Ecto neural progenitor cell (in vitro differentiated cells): ENCODE measurements around the gene PFN4.
A peak's percentile ranks its signal among the peaks of the same experiment; 100 is the strongest.
"Not testable (repeated sequence)": the region's sequence is repeated elsewhere in the genome, so short reads cannot be mapped to it uniquely, and the experiment has no call there.

Experiments
- DNase-seq: peaks from one replicate; pipeline ENCODE4 v3.0.0-alpha.2; 2018; ENCODE audit warnings: low spot score

The PFN4 gene

GRCh38 chr2:24111407-24111901, 11.7 kb downstream of the PFN4 start:
- DNase-seq = no peak

- no peak for DNase-seq
Measured at GRCh38 chr2:24110660-24111303, 12.4 kb downstream of the PFN4 start.

- DNase-seq = not testable (repeated sequence)
Measured at GRCh38 chr2:24109431-24109830, 13.7 kb downstream of the PFN4 start.

GRCh38 chr2:24107336-24107735, 15.8 kb downstream of the PFN4 start:
- no peak for DNase-seq

DNA sequence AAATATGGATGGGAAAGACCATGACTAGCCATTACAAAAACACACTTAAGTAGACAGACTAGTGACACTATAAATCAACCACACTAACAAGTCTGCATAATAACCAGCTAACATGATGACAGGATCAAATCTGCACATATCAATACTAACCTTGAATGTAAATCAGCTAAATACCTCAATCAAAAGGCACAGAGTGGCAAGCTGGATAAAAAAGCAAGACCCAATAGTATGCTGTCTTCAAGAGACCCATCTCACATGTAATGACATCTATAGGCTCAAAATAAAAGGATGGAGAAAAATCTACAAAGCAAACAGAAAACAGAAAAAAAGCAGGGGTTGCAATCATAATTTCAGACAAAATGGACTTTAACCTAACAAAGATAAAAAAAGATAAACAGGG, 16.3 kb downstream of the PFN4 start:
- no peak for DNase-seq

- DNase-seq = no peak
Measured at GRCh38 chr2:24105816-24106215, 17.3 kb downstream of the PFN4 start.

DNA sequence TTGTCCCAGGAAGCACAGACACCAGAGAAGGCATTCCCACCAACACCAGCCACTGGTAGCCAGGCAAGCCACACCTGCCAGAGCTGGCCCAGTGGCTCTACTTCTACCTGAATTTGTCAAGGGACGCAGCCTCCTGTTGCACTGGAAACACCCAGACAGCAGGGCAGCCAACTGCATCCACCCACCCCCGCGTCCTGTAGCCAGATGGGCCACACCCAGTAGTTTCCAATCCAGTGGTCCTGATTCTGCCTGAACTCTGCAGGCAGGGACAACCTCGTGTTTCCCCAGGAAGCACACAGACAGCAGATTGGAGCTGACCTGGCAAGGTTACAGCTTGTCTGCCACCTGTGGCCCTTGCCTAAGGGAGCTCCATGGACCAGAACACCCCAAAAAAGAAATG, 18.2 kb downstream of the PFN4 start:
- DNase-seq = no peak

- DNase-seq = no peak
Measured at GRCh38 chr2:24104110-24104650, 19.0 kb downstream of the PFN4 start.

DNA sequence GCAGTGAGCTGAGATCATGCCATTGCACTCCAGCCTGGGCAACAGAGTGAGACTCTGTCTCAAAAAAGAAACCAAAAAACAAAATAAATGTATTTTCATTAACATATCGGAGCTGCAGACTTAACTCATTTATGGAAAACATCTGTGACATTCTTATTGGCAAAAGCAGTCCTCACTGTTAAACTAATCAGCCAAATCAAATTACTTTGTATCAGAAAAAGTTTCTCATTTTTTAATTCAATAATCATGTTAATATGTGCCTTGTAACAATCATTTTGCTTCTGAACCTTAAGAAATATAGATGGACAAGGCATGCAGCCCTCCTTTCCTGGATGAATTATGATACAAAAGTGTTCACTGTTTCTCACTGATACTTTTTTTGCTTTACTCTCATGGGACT, 20.5 kb downstream of the PFN4 start:
- DNase-seq = no peak

DNA sequence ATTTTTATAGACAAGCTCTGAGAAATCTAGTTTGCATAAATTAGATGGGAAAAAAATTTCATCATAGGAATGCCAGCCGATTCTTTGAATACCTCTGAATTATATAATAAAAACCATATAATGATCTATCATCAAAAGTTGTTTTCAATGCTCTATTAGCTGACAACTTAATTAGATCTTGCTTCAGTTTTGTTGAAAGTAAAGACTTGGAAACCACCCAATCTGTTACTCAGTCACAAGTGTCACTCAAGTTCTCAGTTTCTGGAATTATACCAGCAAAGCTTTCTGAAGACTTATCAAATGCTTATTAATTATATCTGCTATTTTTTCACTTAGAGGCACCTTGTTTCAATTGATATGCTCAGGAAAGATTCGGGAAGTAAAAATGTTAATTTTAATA, 21.1 kb downstream of the PFN4 start:
- no peak for DNase-seq

DNA sequence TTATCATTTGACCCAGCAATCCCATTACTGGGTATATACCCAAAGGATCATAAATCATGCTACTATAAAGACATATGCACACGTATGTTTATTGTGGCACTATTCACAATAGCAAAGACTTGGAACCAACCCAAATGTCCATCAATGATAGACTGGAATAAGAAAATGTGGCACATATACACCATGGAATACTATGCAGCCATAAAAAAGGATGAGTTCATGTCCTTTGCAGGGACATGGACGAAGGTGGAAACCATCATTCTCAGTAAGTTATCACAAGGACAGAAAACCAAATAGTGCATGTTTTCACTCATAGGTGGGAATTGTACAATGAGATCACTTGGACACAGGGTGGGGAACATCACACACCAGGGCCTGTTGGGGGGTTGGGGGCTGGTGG, 22.4 kb downstream of the PFN4 start:
- not testable (repeated sequence) for DNase-seq

GRCh38 chr2:24095171-24095677, 27.9 kb downstream of the PFN4 start:
- DNase-seq = not testable (repeated sequence)

GRCh38 chr2:24093270-24093669, 29.9 kb downstream of the PFN4 start:
- not testable (repeated sequence) for DNase-seq

GRCh38 chr2:24088821-24089359, 34.2 kb downstream of the PFN4 start:
- no peak for DNase-seq

DNA sequence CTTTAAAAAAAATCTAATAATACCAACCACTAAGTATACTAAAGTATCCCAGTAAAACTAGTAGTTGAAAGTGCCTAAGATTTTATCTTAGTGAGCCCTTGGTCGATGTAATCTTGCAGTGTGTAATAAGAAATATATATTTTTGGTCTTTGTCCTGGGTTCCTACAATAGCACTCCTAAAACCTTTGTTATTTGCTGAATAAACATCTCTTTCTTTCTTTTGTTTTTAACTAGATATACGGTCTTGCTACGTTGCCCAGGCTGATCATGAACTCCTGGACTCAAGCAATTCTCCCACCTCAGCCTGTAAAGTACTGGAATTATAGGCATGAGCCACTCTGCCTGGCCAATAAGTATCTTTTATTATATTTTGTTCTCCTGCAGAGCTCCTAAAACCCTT, 36.1 kb downstream of the PFN4 start:
- no peak for DNase-seq

DNA sequence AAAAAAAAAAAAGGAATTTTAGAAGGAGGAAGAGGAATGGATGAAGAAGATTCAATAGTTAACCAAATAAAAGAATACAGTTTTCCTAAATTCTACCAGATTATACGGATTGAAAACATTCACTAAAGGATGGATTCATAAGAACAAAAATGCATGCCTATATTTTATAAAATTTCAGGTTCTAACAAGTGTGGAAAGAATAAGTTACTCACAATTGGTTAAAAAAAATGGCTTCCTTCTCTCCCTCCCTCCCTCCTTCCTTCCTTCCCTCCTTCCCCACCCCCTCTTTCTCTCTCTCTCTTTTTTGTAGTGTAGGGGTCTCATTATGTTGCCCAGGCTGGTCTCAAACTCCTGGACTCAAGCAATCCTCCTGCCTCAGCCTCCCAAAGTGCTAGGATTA, 36.9 kb downstream of the PFN4 start:
- no peak for DNase-seq

- no peak for DNase-seq
Measured at GRCh38 chr2:24085200-24085489, 38.0 kb downstream of the PFN4 start.

DNA sequence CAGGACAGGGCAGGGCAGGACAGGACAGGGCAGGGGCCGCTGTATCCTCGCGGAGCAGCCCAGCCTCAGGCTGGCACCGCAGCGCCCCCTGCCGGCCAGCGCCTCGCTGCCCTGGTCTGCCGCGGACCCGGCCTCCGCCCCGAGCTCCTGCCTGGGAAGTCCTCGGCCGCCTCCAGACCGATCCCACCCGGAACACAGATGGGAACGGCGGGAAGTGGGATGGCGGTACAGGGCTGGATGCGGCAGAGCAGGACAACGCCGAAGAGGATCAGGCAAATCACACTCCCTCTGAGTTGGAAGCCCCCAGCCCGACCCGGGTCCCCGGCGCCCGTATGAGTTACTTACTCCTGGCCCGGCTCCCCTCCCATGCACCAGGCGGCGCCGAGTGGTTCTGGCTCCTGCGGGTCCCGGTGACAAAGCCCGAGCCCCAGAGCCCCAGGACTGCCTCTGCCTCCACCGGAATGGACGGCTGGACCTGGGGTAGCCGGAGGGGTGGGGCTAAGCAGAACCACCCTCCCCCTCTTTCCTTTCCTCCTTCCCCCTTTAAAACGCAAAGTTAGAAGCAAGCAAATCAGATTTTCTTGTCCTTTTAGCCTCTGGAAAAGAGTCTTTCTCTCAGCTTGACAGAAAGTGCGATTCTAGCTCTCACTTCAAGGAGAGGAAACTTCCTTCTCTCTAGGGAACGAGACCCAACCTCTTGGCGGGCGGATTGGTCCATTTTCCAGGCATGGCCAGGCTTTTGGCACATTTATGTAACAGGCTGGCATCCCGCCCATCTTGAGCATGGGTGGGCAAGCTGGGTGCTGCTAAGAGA, 38.5 kb downstream of the PFN4 start, which contains the start of gene TP53I3:
Gene TP53I3, minus strand, starts transcription at position 449 of the 814 bp plus-strand sequence. CDS start 508 bp downstream, outside the sequence.
- DNase-seq = peak; percentile 93

- DNase-seq = peak; percentile 97
Measured at GRCh38 chr2:24083567-24084385, 39.4 kb downstream of the PFN4 start.

DNA sequence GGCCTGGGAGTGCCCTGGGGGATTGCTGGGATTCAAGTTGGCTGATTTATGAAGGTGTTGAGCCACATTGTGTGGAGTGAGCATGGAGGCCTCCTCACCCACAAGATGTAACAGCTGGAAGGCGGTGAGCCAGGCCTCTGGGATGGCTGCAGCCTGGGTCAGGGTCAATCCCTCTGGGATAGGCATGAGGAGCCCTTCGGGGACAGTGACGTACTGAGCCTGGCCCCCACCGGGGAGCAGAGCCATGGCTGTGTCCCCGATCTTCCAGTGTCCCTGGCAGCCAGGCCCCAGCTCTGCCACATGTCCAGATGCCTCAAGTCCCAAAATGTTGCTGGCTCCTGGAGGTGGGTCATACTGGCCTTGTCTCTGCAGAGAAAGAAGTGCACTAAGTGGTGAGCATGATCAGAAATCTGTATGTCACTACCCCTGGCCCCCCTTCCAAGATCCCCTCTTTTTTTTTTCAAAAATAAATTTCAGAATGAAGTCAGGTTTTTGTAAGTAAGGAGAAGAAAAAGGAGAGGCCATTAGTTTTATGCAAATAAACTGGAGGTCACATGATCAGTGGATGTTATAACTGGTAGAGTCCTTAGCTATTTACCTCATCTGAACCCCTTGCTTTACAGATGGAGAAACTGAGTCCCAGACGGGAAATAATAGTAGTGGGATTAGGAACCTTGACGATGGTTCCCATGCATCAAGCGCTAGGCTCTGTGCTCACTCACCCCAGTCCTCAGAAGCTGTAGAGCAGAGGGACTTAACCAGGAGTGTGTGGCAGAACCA, 40.2 kb downstream of the PFN4 start:
- DNase-seq = no peak

DNA sequence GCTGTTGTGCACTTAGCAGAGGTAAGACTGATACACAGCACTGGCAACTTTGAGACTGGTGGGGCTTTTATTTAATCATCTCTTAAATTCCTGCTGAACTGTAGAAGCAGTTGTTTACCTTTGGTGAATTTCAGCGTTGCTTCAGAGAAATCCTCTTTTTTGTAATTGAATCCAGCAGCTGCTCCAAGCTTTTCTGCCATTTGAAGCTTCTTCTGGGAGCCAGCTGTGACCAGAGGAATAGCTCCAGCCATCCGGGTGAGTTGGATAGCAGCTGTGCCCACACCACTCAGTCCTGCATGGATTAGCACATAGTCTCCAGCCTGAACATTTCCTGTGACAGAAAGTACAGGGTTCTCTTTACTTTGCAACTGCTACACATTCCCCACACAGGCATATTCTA, 42.4 kb downstream of the PFN4 start:
- no peak for DNase-seq
